Activated CD4-positive, alpha-beta T cell treated with anti-CD3 and anti-CD28 coated beads, Interleukin-2, amount 10 ng/mL, durations not matched to agents 24 days and 14 days (primary cell): ENCODE data around the gene CHRNA9. TPM values are rescaled to one million over a fixed set of nuclear protein-coding genes. Genes with fewer than 3 reads are reported as not detected.

Source experiments
- DNase-seq: peaks from one replicate; pipeline ENCODE4 v3.0.0; 2022
- H3K27ac Mint-ChIP-seq: one replicate; pipeline ENCODE4 v1.8.0; 2022; ENCODE audit warnings: mild to moderate bottlenecking, mixed read lengths
- H3K27me3 Mint-ChIP-seq: one replicate; pipeline ENCODE4 v1.8.0; 2022; ENCODE audit warnings: mixed read lengths
- H3K36me3 Mint-ChIP-seq: one replicate; pipeline ENCODE4 v1.8.0; 2022; ENCODE audit warnings: low read depth, mild to moderate bottlenecking, mixed read lengths
- H3K4me1 Mint-ChIP-seq: one replicate; pipeline ENCODE4 v1.8.0; 2021; ENCODE audit warnings: mixed read lengths
- H3K4me3 Mint-ChIP-seq: one replicate; pipeline ENCODE4 v1.8.0; 2022; ENCODE audit warnings: mild to moderate bottlenecking, moderate library complexity, mixed read lengths
- H3K9me3 Mint-ChIP-seq: one replicate; pipeline ENCODE4 v1.8.0; 2021; ENCODE audit warnings: mixed read lengths
- intact Hi-C: fragments of 100-400 bp; cut with micrococcal nuclease; formaldehyde crosslinking; loops from one replicate; pipeline ENCODE4 v1.15.1; 2023
- total RNA-seq: library from RNA; stranded (reverse); gene quantifications from 2 replicates; pipeline ENCODE4 v1.2.3, GENCODE V29; 2022

The CHRNA9 gene
- total RNA-seq, 1 donor from 2014 or later = not detected

DNA sequence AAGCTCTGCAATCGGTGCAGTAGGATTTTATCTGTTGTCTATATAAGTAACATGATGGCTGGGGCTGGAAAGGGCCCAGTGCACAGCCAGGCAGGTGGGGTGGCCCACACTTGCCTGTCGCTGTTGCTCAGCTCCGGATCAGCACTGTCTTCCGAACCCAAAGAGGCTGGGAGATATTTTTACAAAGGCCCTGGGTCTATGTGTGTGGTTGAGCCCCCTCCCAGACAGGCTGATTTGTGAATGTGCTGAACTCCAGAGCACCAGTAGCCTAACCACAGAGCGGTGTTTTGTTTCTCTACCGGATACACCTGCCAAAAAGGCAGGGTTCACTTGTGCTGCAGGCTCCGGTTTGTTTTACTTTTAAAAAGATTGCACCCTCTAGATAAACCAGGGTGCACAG lies 33.5 kb upstream of the CHRNA9 start:
- DNase-seq = peak; percentile 92
- Mint-ChIP-seq H3K27ac (peak overlapping the region; percentile 91), H3K36me3 (peaks cover 6% of the 10 kb centered on the region), H3K4me1 (peaks cover 69% of the 10 kb centered on the region), H3K4me3 (peak overlapping the region; percentile 80), H3K27me3 (no peaks in the 10 kb centered on the region), H3K9me3 (peaks cover 12% of the 10 kb centered on the region)
- intact Hi-C loops = loop anchor here (10.0 kb wide), 1 partner anchor 837 kb away; no protein-coding TSS in a partner anchor

DNA sequence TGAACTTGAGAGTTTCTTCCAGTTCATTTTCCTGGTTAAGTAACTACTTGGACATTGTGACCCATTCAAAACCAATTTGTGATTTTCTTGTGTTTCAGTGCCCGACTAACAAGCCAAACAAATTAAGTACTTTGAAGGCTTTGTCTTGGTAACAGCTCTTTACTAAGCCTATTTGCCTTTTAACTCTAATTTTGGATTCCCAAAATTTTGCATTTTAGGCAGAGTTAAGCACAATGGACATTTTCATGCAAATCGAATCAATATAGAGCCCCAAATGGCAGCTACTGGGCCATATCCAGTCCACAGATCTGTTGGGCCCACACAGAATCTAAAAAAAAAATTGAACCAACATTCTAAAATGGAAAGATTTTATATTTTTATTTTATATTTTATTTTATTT lies 31.4 kb upstream of the CHRNA9 start:
- Mint-ChIP-seq H3K9me3 (peaks cover 9% of the 10 kb centered on the region), H3K27me3 (no peaks in the 10 kb centered on the region), H3K4me1 (peaks cover 79% of the 10 kb centered on the region), H3K36me3 (peaks cover 5% of the 10 kb centered on the region), H3K4me3 (no peak overlapping the region), H3K27ac (no peak overlapping the region)
- intact Hi-C loops = loop anchor here (10.0 kb wide), 1 partner anchor 839 kb away; no protein-coding TSS in a partner anchor
- no peak for DNase-seq

DNA sequence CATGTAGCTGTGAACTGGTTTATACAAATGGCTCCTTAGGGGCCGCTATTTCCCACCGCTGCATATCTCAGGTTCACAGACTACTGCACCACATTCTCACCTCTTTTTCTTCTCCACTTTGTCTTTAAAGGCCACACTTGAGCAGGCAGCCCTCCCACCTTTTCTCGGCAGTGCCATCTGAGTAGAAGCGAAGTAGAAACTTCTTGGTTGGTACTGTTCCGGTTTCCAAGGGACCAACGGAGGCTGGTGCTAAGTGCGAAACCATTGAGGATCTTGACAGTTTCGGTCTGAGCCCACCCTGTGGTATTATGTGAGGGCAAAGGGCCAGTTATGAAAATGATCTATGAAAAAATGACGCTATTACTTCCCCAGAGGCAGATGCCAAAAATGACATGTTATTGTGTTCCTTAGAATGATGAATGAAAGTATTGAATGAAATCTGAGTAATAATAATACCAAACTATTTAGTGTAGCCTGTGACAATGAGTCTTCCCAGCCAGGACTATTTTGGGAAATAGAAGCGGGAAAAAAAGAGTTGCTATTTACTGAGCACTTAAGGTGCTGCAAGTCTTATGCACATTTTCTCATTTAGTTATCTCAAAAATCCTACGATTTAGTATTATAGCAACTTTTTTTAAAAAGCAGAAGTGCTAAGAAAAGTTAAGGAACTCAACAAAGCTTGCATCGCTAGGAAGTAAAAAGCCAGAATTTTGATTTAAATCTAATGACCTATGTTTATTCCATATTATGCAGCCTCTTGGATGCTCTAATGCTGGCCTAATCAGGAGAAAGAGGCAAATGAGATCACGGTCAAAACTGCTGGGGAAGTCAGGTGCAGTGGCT lies 29.6 kb upstream of the CHRNA9 start:
- H3K27me3 Mint-ChIP-seq = no peaks in the 10 kb centered on the region
- peaks cover 9% of the 10 kb centered on the region for H3K9me3 Mint-ChIP-seq
- intact Hi-C loops = loop anchor here (1.0 to 10.0 kb wide), 5 partner anchors 16 to 841 kb away; no protein-coding TSS in a partner anchor
- peaks cover 78% of the 10 kb centered on the region for H3K4me1 Mint-ChIP-seq
- peak; percentile 79 for DNase-seq
- peak overlapping the region; percentile 98 for H3K27ac Mint-ChIP-seq
- peak overlapping the region; percentile 70 for H3K4me3 Mint-ChIP-seq
- H3K36me3 Mint-ChIP-seq = peaks cover 5% of the 10 kb centered on the region

DNA sequence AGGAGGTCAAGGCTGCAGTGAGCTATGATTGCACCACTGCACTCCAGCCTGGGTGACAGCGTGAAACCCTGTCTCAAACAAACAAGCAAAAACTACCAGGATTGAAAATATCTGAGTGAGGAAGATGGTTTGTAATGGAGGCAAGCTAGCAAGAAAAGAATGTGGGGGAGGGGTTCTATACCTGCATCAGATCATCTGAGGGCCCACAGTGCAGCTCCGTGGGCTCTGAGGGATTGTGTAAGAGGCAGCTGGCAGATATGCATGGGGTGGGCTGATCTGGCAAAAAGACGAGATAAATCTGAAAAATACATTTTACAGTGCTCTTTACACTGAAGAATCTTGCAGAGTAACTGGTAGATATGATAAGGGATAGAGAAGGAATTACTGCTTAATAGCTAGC lies 28.9 kb upstream of the CHRNA9 start:
- peak overlapping the region; percentile 98 for H3K27ac Mint-ChIP-seq
- peaks cover 78% of the 10 kb centered on the region for H3K4me1 Mint-ChIP-seq
- peak overlapping the region; percentile 66 for H3K4me3 Mint-ChIP-seq
- no peaks in the 10 kb centered on the region for H3K27me3 Mint-ChIP-seq
- intact Hi-C loops = loop anchor here (10.0 kb wide), 1 partner anchor 841 kb away; no protein-coding TSS in a partner anchor
- peaks cover 5% of the 10 kb centered on the region for H3K36me3 Mint-ChIP-seq
- DNase-seq = no peak
- H3K9me3 Mint-ChIP-seq = peaks cover 9% of the 10 kb centered on the region

DNA sequence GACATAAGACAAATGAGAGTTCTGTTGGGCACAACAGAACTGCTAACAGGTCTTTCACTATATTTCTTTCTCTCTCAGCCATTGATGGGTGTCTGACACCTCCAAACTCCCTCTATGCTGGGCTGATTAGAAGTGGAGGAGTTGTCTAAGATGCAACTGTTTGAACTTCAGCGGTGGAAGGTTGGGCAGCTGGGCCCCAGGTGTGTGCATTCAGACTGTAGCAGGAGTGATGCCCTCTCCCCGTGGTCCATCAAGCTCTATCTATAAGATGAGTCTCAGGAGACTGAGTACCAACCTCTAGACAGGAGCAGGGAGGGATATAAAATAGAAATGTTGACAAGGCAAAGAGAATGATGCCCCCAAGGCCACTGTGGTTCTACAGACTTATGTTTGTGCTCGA lies 28.2 kb upstream of the CHRNA9 start:
- peaks cover 77% of the 10 kb centered on the region for H3K4me1 Mint-ChIP-seq
- H3K9me3 Mint-ChIP-seq = peaks cover 9% of the 10 kb centered on the region
- H3K36me3 Mint-ChIP-seq = peaks cover 5% of the 10 kb centered on the region
- peak overlapping the region; percentile 73 for H3K4me3 Mint-ChIP-seq
- H3K27me3 Mint-ChIP-seq = no peaks in the 10 kb centered on the region
- intact Hi-C loops = loop anchor here (10.0 kb wide), 1 partner anchor 842 kb away; no protein-coding TSS in a partner anchor
- peak overlapping the region; percentile 98 for H3K27ac Mint-ChIP-seq
- peak; percentile 73 for DNase-seq

DNA sequence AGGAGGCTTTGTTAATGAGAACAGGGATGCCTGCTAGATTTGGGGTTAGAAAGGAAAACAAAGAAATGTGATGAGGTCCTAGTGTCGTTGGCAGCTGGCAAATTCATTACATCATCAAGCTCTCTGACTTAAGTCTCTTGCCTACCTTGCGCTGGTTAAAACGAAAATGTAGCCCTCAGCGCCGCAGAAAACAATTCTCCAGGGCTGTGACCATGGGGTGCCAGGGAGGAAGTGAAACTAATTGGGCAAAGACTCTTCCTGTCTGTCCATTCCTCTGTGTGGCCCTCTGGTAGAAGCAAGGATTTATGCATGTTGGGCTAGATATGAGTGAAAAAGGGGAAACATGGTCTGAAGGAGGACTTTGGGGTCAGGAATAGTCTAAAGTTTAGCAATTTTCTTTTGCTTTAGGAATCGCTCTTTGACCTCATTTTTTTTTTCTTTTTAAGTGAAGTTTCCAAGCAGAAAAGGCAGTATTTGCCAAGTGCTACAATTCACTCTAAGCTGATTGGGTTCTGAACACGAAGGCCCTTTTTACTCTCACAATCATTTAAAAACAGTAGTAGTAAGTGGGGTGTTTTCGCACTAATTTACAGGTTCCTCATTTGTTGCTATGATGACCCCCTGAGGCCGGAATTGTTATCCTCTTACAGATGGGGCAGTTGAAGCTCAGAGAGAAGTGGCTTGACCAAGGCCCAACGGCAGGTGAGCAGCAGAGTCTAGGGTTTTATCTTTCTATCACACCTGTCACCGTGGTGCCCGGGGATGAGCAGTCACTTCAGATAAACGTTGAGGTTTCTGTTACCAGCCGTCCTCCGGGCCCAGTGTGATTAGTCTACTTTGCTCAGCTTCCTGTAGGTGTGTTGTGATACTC lies 27.3 kb upstream of the CHRNA9 start:
- peaks cover 76% of the 10 kb centered on the region for H3K4me1 Mint-ChIP-seq
- peak overlapping the region; percentile 73 for H3K4me3 Mint-ChIP-seq
- H3K9me3 Mint-ChIP-seq = peaks cover 7% of the 10 kb centered on the region
- intact Hi-C loops = loop anchor here (10.0 kb wide), 1 partner anchor 843 kb away; no protein-coding TSS in a partner anchor
- H3K36me3 Mint-ChIP-seq = peaks cover 5% of the 10 kb centered on the region
- peak overlapping the region; percentile 98 for H3K27ac Mint-ChIP-seq
- H3K27me3 Mint-ChIP-seq = no peaks in the 10 kb centered on the region
- peak; percentile 90 for DNase-seq

DNA sequence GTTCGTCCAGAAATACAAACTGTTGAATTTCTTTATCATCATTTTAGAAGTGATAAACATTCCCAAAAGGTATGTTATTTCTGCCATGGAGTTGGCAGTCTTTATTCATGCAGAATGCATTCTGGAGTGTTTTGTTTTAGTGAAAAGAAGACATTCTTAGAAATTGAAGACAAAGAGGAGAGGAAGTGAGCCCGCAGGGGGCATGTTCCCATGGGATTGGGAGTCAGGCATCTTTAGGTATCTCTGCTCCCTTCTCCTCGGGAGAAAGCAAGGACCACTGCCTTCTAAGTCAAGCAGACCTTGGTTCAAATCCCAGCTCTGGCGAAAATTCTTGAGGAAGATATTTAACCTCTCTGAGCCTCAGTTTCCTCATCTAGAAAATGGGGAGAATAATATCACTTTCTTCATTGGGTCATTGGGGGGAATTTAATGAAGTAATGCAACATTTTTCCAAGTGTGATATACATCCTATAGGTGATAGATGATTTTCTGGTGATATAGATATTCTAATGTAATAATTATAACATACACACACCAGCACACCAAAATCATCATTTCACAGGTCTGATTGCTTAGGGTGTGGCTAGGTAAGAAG lies 26.5 kb upstream of the CHRNA9 start:
- Mint-ChIP-seq H3K9me3 (peaks cover 5% of the 10 kb centered on the region), H3K27ac (peak overlapping the region; percentile 98), H3K4me1 (peaks cover 76% of the 10 kb centered on the region), H3K4me3 (peak overlapping the region; percentile 73), H3K36me3 (peaks cover 5% of the 10 kb centered on the region), H3K27me3 (no peaks in the 10 kb centered on the region)
- DNase-seq = no peak
- intact Hi-C loops = loop anchor here (1.0 to 10.0 kb wide), 6 partner anchors 24 to 844 kb away; partner anchors contain the start of gene N4BP2

DNA sequence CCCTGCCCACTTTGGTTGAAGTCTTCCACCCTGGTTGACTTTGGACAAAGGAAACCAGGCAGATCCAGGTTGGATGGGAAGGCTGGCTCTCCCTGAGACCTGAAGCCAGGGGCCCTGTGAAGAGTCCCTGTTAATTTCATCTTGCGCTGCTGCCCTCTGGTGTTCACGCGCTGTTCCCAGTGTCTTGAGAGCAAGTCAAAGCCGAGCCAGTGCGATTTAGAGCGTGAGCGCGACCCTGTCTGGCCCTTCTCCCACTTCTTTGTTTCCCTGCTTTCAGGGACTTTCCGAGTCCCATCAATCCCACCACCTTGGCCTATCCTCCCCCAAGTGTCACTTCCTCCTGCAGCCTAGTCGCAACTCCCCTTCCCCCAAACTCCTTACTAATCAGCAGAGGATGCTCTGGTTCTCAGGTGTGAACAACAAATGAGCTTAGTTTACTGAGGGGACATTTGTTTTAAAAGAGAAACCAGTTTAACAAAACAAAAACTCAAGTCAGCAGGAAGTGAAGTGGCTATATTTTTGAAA lies 25.8 kb upstream of the CHRNA9 start:
- peak overlapping the region; percentile 98 for H3K27ac Mint-ChIP-seq
- H3K4me1 Mint-ChIP-seq = peaks cover 81% of the 10 kb centered on the region
- no peaks in the 10 kb centered on the region for H3K27me3 Mint-ChIP-seq
- intact Hi-C loops = loop anchor here (1.0 to 10.0 kb wide), 6 partner anchors 25 to 845 kb away; partner anchors contain the start of gene N4BP2
- peak; percentile 96 for DNase-seq
- H3K9me3 Mint-ChIP-seq = peaks cover 5% of the 10 kb centered on the region
- H3K36me3 Mint-ChIP-seq = peaks cover 5% of the 10 kb centered on the region
- H3K4me3 Mint-ChIP-seq = peak overlapping the region; percentile 73

GRCh38 chr4:40310225-40310624 lies 24.9 kb upstream of the CHRNA9 start:
- Mint-ChIP-seq H3K27me3 (no peaks in the 10 kb centered on the region), H3K4me1 (peaks cover 72% of the 10 kb centered on the region), H3K4me3 (no peak overlapping the region), H3K36me3 (peaks cover under 1% of the 10 kb centered on the region), H3K9me3 (no peaks in the 10 kb centered on the region), H3K27ac (no peak overlapping the region)
- DNase-seq = no peak
- intact Hi-C loops = loop anchor here (10.0 kb wide), 1 partner anchor 535 kb away; no protein-coding TSS in a partner anchor

- DNase-seq = peak; percentile 82
- peaks cover 68% of the 10 kb centered on the region for H3K4me1 Mint-ChIP-seq
- H3K4me3 Mint-ChIP-seq = peak overlapping the region; percentile 11
- no peaks in the 10 kb centered on the region for H3K27me3 Mint-ChIP-seq
- no peaks in the 10 kb centered on the region for H3K9me3 Mint-ChIP-seq
- no peaks in the 10 kb centered on the region for H3K36me3 Mint-ChIP-seq
- H3K27ac Mint-ChIP-seq = peak overlapping the region; percentile 76
- intact Hi-C loops = loop anchor here (10.0 kb wide), 1 partner anchor 533 kb away; no protein-coding TSS in a partner anchor
Observed at GRCh38 chr4:40311811-40312346, 23.3 kb upstream of the CHRNA9 start.

- no peak for DNase-seq
- H3K36me3 Mint-ChIP-seq = no peaks in the 10 kb centered on the region
- no peak overlapping the region for H3K4me3 Mint-ChIP-seq
- H3K9me3 Mint-ChIP-seq = no peaks in the 10 kb centered on the region
- intact Hi-C loops = loop anchor here (5.0 to 10.0 kb wide), 3 partner anchors 338 to 530 kb away; partner anchors contain the start of gene PDS5A
- H3K27ac Mint-ChIP-seq = no peak overlapping the region
- no peaks in the 10 kb centered on the region for H3K27me3 Mint-ChIP-seq
- H3K4me1 Mint-ChIP-seq = peaks cover 47% of the 10 kb centered on the region
Observed at GRCh38 chr4:40314951-40315350, 20.2 kb upstream of the CHRNA9 start.

DNA sequence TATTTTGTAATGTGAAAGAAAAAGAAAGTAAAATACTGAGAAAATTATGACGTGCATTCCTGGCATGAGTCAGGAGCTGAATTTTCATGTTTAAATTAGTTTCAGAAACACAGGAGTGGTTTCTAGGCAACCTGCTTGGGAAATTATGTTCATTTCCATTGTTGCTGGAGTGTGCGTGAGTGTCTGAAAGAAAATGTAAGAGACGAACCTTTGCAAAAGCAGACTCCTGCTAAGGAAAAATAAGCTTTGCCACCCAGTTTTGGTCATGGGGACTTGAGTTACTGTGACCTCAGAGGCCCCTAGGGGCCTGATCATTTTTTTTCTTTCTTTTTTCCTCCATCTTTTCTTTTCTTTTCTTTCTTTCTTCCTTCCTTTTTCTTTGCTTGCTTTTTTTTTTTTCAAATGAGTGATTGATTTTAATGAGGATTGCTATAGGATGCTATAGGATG lies 18.8 kb upstream of the CHRNA9 start:
- no peaks in the 10 kb centered on the region for H3K9me3 Mint-ChIP-seq
- H3K36me3 Mint-ChIP-seq = no peaks in the 10 kb centered on the region
- H3K4me1 Mint-ChIP-seq = peaks cover 47% of the 10 kb centered on the region
- intact Hi-C loops = loop anchor here (1.0 to 10.0 kb wide), 10 partner anchors 65 to 593 kb away; partner anchors contain the start of gene PDS5A
- DNase-seq = peak; percentile 90
- no peaks in the 10 kb centered on the region for H3K27me3 Mint-ChIP-seq
- H3K4me3 Mint-ChIP-seq = peak overlapping the region; percentile 91
- H3K27ac Mint-ChIP-seq = peak overlapping the region; percentile 100
